ENCODE measurements around the gene DLG2.
"Not testable (repeated sequence)": the region's sequence is repeated elsewhere in the genome, so short reads cannot be mapped to it uniquely, and the experiment has no call there.

Gene DLG2

GRCh38 chr11:83454674-83455073 is 2172.5 kb downstream of the DLG2 start:
- DNase-seq: no peak

DNA sequence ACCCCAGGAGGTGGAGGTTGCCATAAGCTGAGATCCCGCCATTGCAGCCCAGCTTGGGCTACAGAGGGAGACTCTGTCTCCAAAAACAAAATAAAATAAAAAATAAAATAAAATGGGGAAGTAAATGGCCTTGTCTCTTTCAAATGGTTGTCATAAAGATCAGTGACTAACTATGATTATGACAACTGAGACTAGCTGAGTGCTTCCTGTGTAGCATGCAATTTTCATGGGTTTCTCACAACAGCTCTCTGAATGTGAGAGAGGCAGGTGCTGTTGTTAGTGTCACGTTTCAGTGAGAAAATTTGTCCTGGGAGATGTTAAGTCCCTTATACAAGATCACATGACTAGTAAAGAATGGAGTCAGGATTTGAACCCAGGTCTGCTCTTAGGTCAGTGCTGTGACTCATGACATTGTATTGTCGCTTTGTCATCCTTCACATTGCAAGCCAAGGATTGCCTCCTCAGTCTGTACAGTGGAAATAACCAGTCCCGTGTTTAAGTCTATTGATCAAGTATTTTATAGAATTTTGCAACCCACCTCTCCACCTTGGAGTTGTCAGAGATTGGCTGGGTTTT is 2177.7 kb downstream of the DLG2 start:
- DNase-seq: no peak

- DNase-seq: no peak
Measured at GRCh38 chr11:83448686-83449085, 2178.5 kb downstream of the DLG2 start.

GRCh38 chr11:83443880-83444279 is 2183.3 kb downstream of the DLG2 start:
- DNase-seq: not testable (repeated sequence)

DNA sequence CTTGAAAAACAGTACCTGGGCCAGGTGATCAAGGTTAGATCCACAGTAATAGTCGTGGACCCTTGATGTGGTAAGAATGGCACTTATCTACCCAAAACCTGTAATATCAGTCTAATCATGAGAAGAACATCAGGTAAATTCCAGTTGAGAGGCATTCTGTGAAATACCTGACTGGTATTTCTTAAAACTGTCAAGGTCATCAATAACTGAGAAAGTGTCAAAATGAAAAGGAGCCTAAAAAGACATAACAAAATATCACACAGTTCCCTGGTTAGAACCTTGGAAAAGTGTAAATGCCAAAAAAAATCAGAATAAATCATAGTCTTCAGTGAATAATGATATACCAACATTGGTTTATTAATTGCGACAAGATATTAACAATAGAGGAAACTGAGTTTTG is 2185.5 kb downstream of the DLG2 start:
- DNase-seq: no peak

- no peak for DNase-seq
Measured at GRCh38 chr11:83441171-83441570, 2186.0 kb downstream of the DLG2 start.

- no peak for DNase-seq
Measured at GRCh38 chr11:83438438-83438837, 2188.7 kb downstream of the DLG2 start.

DNA sequence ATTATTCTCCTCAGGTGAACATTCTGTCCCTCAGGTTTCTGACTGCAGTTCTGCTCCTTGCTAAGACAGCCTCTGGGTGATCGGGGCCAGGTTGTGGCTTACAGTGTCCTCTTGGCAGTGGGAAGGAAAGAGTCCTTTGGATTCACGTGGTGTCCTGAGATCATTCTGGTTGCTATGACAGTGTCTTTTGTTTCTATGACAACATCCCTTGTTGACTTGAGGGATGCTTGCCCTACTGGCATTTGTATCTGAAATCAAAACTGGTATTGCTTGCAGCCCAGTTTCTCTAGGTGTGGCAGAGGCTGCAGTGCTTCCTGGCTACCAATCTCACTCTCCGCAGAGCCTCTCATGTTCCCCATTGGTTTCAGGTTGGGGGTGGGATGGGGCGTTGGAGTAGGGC is 2189.2 kb downstream of the DLG2 start:
- DNase-seq: no peak

GRCh38 chr11:83436855-83437254 is 2190.3 kb downstream of the DLG2 start:
- DNase-seq: no peak

DNA sequence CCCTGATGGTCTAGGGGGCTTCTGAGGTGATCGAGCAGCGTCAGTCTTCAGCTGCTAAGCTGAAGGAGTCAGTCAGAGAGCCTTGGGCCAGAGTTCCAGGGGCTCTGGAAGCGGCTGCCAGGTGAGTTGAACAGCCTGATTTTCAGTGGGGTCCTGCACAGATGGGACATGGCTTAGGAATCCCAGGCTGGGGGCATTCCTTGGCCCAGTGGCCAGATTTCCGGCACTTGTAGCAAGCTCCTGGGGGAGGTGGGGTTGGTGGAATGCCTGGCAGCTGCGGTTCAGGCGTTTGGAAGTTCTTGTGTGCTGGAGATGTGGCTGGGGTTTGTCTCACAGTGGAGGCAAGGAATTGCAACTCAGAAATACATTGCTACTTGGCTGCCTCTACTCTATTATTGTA is 2192.3 kb downstream of the DLG2 start:
- DNase-seq: not testable (repeated sequence)

- no peak for DNase-seq
Measured at GRCh38 chr11:83427943-83428342, 2199.2 kb downstream of the DLG2 start.

DNA sequence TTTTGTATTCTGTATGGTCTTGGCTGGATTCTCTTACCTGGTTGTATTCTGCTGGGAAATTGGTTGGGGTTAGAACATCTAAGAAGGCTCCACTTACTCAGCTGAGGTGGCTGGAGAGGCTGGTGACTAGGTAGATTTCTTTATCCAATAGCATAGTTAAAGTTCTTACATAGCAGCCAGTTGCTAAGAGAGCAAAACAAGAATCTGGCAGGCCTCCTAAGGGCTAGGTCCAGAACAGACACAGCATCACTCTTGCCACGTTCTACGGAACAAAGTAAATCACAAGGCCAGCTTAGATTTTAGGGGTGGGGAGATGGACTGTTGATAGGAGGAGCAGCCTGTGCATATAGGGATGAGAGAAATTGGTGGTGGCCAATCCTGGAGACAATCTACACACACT is 2199.6 kb downstream of the DLG2 start:
- DNase-seq: no peak

DNA sequence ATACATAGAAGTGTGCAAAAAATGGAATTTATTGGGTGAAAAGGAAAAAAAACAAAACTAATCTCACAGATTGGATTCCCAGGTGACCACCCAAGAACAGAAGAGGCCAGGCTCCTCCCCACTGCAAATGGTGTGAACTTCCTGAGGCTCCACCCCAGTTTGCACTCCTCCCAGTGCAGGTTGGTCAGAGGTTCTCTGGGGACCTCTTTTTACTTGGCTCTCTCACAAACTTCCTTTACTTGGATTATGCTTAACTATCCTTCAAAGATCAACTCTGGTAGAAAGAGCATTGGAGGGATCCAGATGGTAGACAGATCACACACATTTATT is 2202.0 kb downstream of the DLG2 start:
- no peak for DNase-seq

DNA sequence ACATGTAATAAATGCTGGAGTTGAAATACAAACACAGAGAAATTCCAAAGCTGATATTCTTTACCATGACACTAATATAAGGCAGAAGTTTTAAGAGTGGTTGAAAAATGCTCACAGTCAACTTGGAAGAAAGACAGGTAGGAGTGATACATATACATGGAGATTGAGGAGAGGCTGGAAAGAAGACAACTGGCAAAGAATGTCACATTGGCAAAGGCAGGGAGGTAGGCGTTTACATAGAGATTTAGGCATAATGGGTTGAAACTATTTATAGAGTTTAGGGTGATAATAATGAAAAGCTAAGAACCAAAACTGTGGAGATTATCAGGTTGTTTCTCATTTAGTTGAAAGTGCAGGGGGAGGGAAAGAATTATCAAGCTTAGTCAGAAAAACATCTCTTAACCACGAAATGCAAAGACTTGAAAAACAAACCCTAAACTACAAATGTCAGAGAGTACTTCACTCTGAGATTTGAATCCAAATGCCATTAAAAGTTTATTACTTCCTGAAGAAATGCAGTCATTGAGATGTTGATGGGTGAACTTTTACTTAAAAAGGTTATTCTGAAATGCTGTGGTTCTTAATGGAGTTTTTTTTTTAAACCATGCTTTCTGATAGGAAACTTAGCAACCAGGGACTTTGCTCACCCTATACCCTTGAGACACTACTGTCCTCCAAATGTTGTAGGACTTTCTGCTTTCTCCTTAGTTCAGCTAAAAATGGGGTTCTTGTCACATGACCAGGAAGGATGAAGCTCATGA is 2202.6 kb downstream of the DLG2 start:
- no peak for DNase-seq

DNA sequence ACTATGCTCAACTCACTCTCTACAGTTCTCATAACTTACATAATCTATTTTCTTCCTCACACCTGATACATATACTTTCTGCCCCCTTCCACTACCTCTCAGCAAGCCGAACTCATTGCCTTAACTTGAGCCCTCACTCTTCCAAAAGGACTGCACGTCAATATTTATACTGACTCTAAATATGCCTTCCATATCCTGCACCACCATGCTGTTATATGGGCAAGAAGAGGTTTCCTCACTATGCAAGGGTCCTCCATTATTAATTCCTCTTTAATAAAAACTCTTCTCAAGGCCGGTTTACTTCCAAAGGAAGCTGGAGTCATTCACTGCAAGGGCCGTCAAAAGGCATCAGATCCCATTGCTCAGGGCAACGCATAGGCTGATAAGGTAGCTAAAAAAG is 2204.5 kb downstream of the DLG2 start:
- DNase-seq: not testable (repeated sequence)

- no peak for DNase-seq
Measured at GRCh38 chr11:83410605-83411565, 2216.3 kb downstream of the DLG2 start.

- no peak for DNase-seq
Measured at GRCh38 chr11:83409891-83410290, 2217.3 kb downstream of the DLG2 start.

- DNase-seq: no peak
Measured at GRCh38 chr11:83409476-83409875, 2217.7 kb downstream of the DLG2 start.

DNA sequence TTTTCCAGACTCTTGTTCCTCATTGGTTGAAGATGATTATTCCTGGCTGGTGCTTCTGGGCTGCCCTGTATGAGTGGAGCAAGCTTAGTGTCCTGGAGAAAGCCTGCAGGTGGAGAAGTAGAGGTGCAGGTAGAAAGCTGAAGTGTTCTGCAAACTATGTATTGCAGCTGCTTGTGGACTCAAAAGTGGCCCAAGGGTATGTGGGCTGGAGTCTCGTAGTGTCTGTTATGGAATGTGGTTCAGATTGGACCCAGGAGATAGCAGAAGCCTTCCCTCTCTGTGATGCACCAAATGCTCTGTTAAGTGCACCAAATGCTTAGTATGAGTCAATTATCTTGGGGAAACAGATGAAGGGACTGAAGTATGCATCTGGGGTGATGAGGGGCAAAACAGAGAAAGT is 2218.2 kb downstream of the DLG2 start:
- no peak for DNase-seq

All from stimulated activated CD4-positive, alpha-beta T cell treated with anti-CD3 and anti-CD28 coated beads, Interleukin-12 subunit alpha, Interleukin-12 subunit beta, amount 100 ng/mL, for 4 hours (primary cell).